Measurements from ENCODE around the gene LSAMP.

GRCh38 chr3:116056280-116056679, 389.0 kb downstream of the LSAMP start:
- no peak for TF ChIP-seq CTCF (IDR thresholded peaks at IDR 0.05)
- no peak for TF ChIP-seq POLR2AphosphoS5 (IDR thresholded peaks at IDR 0.05; ENCODE audit: insufficient read depth in 1 of 2, low read depth in 1 of 2)
- TF ChIP-seq POLR2A (IDR thresholded peaks at IDR 0.05), result no peak
